T follicular helper cell (primary cell): ENCODE measurements around the gene NOL4L.

Experiments
- DNase-seq: peaks from one replicate; pipeline ENCODE4 v3.0.0-alpha.2; 2020; ENCODE audit warnings: low read depth

Gene NOL4L

GRCh38 chr20:32458837-32459220, 126.3 kb downstream of the NOL4L start:
- no peak for DNase-seq

GRCh38 chr20:32458061-32458836, 126.9 kb downstream of the NOL4L start:
- no peak for DNase-seq

DNA sequence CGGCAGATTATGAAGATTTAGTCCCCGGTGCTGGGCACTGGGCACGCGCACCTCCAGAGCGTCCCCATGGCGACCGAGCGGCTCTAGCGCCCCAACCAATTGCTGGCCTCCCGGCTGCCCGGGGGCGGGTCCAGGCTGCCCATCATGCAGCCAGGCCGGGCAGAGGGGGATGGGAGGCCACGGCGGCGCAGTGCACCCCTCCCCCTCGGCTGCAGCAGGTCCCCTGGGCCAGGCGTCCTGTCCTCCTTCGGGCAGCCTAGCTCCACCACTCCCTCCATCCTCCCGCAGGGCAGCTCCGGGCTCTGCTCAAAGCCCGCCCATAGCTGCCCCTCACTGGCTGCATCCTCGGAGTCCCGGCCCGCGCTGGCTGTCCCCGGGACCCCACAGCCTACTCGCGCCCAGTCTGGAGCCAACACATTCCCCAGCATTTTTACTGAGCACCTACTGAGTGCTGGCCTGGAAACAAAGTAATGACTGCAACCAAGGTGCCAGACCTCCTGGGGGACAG, 127.6 kb downstream of the NOL4L start:
- DNase-seq, result no peak

DNA sequence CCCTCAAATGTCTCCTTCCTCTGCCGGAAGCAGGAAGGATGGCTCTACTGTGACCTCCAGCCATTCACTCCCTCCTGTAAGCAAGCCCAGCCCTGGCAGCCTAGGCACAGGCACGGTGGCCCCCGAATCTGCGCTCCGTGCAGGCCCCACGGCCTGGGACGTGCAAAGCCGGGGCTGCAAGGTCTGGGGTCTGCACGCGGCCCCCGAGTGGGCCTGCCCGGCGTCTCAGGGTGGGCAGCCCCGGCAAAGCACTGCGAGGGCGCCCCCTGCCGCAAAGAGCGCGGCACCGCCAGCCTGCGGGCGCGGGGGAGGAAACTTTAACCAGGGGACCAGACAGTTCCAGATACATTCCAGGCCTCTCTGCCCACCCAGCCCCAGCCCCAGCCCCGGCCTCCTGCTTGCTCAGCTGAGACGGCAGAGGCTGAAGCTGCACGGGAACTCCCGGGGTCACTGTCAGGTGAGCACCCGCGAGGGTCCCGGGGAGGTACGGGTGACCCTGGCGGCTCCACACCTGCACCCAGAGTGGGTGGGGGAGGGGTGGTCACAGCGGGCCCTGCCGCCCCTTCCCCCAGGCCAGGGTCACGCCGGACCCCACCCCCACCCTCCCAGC, 128.2 kb downstream of the NOL4L start:
- DNase-seq, result no peak

GRCh38 chr20:32455901-32456701, 129.0 kb downstream of the NOL4L start:
- no peak for DNase-seq

GRCh38 chr20:32455171-32455900, 129.8 kb downstream of the NOL4L start:
- no peak for DNase-seq

GRCh38 chr20:32454164-32455145, 130.7 kb downstream of the NOL4L start:
- DNase-seq, result no peak

- DNase-seq, result no peak
Observed at GRCh38 chr20:32453467-32454163, 131.5 kb downstream of the NOL4L start.

- no peak for DNase-seq
Observed at GRCh38 chr20:32452776-32453466, 132.2 kb downstream of the NOL4L start.

DNA sequence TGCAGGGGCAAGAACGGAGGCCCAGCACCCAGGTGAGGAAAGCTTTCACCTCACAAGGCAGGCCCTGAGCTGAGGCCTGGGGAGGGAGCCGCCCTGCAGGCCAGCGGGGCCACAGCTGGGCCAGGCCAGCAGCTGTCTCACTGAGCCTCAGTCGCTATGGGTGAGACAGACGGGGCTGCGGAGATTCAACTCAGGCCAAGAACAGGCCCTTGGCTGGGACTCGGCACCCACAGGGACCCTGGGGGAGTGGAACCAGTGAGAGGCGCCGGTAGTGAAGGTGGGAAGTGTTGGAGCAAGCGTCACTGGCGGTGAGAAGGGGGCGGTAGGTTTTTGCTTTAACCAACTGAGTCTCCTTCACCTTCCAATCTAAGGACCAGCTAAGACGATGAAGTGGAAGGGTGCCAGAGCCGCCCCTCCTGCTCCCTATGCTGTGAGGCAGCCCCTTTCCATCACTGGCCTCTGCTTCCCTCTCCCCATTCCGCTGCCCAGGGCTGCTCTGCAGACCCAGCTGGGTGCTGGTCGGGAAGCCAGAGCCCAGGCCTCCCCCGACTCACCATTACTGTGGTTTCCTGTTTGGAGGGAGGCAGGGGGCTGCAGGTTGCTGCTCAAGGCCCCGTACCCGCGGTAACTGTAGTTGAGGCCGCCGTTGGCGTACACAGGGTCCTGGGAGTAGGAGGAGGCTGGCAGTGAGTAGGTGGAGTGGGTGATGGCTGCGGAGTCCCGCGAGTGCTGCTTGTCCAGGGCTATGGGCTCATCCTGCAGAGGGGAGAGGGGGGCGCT, 133.3 kb downstream of the NOL4L start:
- no peak for DNase-seq

- no peak for DNase-seq
Observed at GRCh38 chr20:32451340-32451681, 133.8 kb downstream of the NOL4L start.

DNA sequence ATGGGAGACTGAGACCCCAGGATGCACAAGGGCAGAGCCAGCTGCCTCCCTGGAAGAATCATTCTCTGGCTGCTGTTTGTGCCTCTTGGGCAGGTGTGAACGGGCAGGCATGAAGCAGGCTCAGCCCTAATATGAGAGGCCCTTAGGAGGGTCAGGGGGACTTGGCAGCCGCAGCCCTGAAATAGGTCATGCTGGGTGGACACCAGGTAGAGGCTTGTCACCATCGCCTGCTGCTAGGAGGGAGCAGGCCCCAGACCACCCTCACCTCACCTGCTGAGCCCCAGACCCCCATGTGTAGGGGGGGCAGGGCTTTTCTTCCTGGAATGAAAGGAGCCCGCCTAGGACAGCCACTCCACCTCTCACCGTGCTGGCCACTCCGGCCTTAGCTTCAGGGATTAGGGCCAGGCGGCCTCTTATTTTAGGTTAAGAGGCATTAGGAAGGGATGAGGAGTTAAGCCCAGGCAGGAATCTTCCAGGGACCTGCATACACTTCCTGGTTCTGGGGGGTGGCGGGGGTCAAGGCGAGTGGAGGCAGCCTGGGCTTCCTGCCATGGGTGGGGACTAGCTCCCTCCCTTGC, 134.6 kb downstream of the NOL4L start:
- DNase-seq, result no peak

GRCh38 chr20:32449890-32450401, 135.2 kb downstream of the NOL4L start:
- no peak for DNase-seq

DNA sequence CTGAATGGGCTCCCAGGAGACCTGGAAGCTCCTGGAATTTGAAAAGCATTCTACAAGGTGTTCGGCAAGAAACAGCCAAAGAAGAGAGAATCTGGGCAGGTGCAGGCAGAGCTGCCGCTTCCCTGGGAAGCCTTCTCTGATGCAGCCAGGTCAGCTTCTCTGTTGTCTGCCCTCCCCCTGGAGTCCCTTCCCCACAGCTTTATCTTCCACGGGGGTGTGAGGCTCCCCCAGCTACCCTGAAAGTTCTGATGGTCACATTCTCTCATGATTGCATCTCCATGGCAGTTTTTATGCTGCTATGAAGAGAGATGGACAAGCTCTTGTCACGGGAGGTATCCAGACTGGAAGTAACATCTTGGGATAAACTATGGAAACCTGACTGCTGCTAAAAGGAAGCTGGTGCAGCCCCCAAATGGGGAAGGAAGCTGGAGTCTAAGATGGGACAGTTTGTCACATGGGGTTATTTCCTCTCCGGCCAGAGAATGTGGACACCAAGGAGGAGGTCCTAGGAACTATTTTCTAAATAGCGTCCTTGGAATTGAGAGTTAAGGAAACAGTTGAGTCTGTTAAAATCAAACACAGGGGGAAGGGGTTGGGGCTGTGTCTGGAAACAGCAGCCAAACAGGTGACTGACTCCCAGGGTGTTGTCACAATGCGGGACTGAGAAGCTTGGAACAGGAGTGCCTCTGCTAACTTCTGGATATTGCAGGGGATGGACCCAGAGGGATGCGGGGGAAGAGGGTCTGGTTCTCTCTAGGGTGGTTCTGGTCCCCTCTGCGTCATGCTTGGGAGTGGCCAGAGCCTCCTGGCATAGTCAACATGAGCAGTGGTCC, 135.9 kb downstream of the NOL4L start:
- no peak for DNase-seq

- no peak for DNase-seq
Observed at GRCh38 chr20:32448306-32449056, 136.7 kb downstream of the NOL4L start.
